Lower leg skin (tissue), 4 donors: ENCODE data around the gene CCM2. TPM values are rescaled to one million over a fixed set of nuclear protein-coding genes. Genes with fewer than 3 reads are reported as not detected.
A peak's percentile ranks its signal among the peaks of the same experiment; 100 is the strongest.

Experiments
- DNase-seq, 2 donors: peaks; one replicate each; pipeline ENCODE4 v3.0.0-alpha.2; 2019; ENCODE audit warnings: low spot score in 2 of 2
- H3K4me3 ChIP-seq: fragments of 200-600 bp; sonication (generic); 2 replicates; pipeline ENCODE4 v1.5.1; 2017; ENCODE audit warnings: mild to moderate bottlenecking, low read depth; ENCODE audit not compliant: poor library complexity, severe bottlenecking
- POLR2A ChIP-seq, 2 donors: fragments of 450-650 bp; IDR thresholded peaks; one replicate each; pipeline ENCODE4 v1.6.1; 2016 to 2017; ENCODE audit warnings: antibody characterized with exemption in 2 of 2, mild to moderate bottlenecking in 1 of 2, moderate library complexity in 1 of 2
- WGBS, 2 donors: methylation state at CpG; one replicate each; pipeline ENCODE4 v1.1.5; 2018; 5-methylcytosine and 5-hydroxymethylcytosine counted together
- intact Hi-C: fragments of 100-400 bp; cut with DNase I; formaldehyde crosslinking; loops from one replicate; pipeline ENCODE4 v1.15.0; 2023; ENCODE audit warnings: low total_unique reads
- total RNA-seq, 4 donors: library from RNA; depleted of rRNA; stranded (reverse); fragments of >200 nt; gene quantifications; one replicate each; pipeline ENCODE4 v1.1.0, GENCODE V29; 2016
- TF ChIP-seq, protein P1 (sequence below), 3 donors: fragments of 450-650 bp; IDR thresholded peaks; one replicate each; pipeline ENCODE4 v1.5.1; 2016; ENCODE audit warnings: antibody characterized with exemption in 3 of 3, mild to moderate bottlenecking in 3 of 3, moderate library complexity in 2 of 3

The CCM2 gene
- total RNA-seq, 4 donors from 2014 or later = 25.1 to 45.7 (median 32.6) TPM

DNA sequence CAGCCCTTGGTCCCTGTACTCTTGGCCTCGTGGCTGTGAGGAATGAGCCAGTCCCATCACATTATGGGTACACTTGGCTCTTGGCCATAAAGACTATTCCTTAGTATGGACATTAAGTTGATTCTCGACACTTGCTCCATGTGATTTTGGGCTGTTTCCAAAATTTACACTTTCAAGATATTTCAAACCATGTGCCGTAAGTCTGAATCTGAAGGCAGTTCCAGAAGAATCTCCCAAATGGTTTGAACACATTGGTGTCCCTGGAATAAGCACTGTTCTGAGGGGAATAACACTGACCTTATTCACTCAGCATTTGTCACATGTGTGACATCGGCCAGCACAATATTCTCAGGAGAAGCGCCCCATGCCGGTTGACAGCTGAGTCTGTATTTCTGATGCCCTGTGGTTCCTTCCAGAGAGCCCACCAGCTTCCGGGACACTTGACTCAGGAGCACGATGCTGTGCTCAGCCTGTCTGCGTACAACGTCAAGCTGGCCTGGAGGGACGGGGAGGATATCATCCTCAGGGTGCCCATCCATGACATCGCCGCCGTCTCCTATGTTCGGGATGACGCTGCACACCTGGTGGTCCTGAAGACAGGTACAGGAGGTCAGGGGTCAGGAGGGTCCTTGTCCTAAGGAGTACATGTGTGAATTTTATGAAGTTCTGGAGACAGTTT is 64.2 kb downstream of the CCM2 start:
- intact Hi-C loops = no loop called here
- H3K4me3 ChIP-seq = no peak overlapping the region
- DNase-seq = peak in 1 of 2 donors; percentile 59
- TF ChIP-seq POLR2A (IDR thresholded peaks at IDR 0.05) = no peak
- TF ChIP-seq, protein P1, sequence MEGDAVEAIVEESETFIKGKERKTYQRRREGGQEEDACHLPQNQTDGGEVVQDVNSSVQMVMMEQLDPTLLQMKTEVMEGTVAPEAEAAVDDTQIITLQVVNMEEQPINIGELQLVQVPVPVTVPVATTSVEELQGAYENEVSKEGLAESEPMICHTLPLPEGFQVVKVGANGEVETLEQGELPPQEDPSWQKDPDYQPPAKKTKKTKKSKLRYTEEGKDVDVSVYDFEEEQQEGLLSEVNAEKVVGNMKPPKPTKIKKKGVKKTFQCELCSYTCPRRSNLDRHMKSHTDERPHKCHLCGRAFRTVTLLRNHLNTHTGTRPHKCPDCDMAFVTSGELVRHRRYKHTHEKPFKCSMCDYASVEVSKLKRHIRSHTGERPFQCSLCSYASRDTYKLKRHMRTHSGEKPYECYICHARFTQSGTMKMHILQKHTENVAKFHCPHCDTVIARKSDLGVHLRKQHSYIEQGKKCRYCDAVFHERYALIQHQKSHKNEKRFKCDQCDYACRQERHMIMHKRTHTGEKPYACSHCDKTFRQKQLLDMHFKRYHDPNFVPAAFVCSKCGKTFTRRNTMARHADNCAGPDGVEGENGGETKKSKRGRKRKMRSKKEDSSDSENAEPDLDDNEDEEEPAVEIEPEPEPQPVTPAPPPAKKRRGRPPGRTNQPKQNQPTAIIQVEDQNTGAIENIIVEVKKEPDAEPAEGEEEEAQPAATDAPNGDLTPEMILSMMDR (IDR thresholded peaks at IDR 0.05) = no peak
- 92 to 93% methylated on average over 16 of the region's 16 CpGs for WGBS, 2 donors

DNA sequence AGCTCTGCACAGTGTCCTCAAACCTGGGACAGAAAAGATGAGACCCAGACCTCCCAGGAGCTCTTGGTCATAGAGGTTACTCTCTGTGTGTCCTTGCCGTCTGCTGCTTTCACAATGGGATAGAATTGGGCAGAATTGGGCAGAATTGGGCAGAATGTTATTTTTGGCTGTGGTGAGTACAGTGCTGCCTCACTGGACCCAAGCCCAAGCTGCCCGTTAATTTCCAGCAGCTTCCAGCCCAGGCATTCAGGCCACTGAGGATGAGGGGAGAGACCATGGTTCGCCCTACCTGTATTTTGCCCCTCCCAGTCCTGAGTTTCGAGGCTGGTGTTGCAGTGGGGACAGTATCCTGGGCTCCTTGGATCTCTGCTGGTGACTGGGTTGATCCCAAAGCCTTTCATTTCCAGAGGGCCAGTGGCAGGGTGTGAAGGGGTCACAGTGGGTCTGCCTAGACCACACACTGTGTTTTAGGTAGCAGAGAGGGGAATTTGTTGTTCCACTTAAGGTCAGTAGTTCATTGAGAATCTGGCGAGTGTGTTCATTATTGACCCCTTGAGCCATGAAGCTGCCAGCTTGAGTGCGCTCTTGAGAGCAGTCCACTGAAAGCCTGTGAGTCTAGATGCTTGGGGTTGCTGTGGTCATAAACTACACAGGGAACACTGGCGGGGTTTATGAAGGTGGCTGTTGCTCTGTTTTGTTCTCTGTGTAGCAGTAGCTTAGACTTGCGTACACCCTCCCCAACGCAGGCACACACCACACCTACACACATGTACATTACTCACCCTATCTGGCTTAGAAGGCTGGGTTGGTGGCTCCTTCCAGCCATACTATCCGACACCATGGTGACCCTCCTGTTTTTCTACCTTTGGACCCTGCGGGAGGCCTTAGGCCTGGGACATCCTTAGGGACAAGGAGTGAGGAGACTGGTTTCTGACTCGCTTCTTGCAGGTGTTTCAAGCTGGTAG is 65.3 kb downstream of the CCM2 start:
- intact Hi-C loops = no loop called here
- WGBS, 2 donors = 90 to 96% methylated on average over 11 to 12 of the region's 12 CpGs
- no peak for DNase-seq
- no peak for TF ChIP-seq POLR2A (IDR thresholded peaks at IDR 0.05)
- TF ChIP-seq, protein P1 (IDR thresholded peaks at IDR 0.05) = no peak
- no peak overlapping the region for H3K4me3 ChIP-seq

DNA sequence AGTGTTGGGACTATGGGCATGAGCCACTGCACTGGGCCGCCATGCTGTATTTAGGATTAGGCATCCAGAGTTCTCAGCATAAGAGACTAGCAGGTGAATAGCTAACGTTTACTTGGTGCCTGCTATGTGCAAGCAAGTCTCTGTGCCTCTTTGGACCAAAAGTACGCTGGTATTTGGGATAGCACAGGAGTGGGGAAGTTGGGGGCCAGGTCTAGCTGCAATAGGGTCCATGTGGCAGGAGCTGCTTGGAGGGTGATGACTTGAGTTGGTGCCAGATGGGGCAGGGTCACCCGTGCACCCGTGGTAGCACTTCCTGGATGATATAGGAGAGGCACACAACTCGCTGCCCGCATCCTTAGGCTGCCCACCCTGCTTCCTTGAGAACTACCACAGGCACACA is 66.4 kb downstream of the CCM2 start:
- no peak for TF ChIP-seq POLR2A (IDR thresholded peaks at IDR 0.05)
- TF ChIP-seq, protein P1 (IDR thresholded peaks at IDR 0.05) = no peak
- H3K4me3 ChIP-seq = no peak overlapping the region
- intact Hi-C loops = no loop called here
- 80 to 84% methylated on average over 7 of the region's 7 CpGs for WGBS, 2 donors
- DNase-seq = no peak

DNA sequence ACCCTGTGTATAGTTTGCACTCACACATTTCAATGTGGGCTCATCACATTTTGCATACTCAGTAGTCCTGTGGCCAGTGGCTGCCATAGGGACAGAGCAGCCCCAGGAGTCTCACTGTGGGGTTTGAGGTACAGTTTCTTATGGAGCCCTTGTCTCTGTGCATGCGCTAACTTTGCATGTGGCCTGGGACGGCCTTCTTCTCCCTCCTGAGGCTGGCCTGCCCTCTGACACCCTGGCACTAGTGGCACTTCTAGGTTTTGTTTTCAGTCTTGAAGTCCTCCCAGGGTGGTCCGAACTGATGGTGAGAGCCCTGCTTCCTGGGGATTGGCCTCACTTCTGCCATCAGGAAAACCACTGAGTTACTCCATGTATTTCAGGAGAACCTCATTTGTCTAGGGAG is 67.6 kb downstream of the CCM2 start:
- TF ChIP-seq, protein P1 (IDR thresholded peaks at IDR 0.05) = no peak
- TF ChIP-seq POLR2A (IDR thresholded peaks at IDR 0.05) = no peak
- DNase-seq = no peak
- H3K4me3 ChIP-seq = no peak overlapping the region
- WGBS, 2 donors = 93 to 96% methylated on average over 3 of the region's 3 CpGs
- intact Hi-C loops = no loop called here

- TF ChIP-seq, protein P1 (IDR thresholded peaks at IDR 0.05) = no peak
- no peak for TF ChIP-seq POLR2A (IDR thresholded peaks at IDR 0.05)
- intact Hi-C loops = no loop called here
- 84 to 88% methylated on average over 15 of the region's 15 CpGs for WGBS, 2 donors
- DNase-seq = peak in 1 of 2 donors; percentile 79
- no peak overlapping the region for H3K4me3 ChIP-seq
Measured at GRCh38 chr7:45068236-45069023, 68.4 kb downstream of the CCM2 start.
